ENCODE measurements around the gene ZNF488.

DNA sequence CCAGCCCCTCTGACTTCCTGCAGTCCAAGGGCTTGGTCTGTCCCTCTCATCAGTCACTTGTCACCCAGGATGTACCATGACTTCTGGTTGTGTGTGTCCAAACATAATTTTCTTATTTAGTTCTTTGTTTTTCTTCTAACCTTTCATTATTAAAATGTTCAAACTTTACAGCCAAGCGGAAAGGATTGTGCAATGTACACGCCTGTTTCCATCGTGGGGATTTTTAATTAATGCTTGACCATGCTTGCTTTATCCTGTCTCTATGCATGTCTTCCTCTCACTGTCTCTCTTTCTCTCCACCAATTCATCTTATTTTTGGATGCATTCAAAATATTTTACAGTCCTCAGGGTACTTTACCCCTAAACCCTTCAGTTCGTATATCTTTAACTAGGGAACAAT lies 26.2 kb upstream of the ZNF488 start:
- TF ChIP-seq POLR2AphosphoS5 (IDR thresholded peaks at IDR 0.05; ENCODE audit: borderline replicate concordance, low read depth, low read length) (no peak), EZH2 (IDR thresholded peaks at IDR 0.05) (no peak), FOXP2 (optimal IDR thresholded peaks at IDR 0.05; ENCODE audit: control extremely low read depth, extremely low read length, insufficient read depth) (no peak)

All from SK-N-MC (cell line).